GM18502 (cell line): ENCODE data around the gene PCDHGA12.
A peak's percentile ranks its signal among the peaks of the same experiment; 100 is the strongest.

ENCODE experiments used
- ATAC-seq: cut with Tn5 transposase; IDR thresholded peaks from one replicate; pipeline ENCODE4 v1.9.1; 2021; ENCODE audit warnings: mild to moderate bottlenecking; ENCODE audit not compliant: unreplicated experiment, poor library complexity

PCDHGA12 gene

DNA sequence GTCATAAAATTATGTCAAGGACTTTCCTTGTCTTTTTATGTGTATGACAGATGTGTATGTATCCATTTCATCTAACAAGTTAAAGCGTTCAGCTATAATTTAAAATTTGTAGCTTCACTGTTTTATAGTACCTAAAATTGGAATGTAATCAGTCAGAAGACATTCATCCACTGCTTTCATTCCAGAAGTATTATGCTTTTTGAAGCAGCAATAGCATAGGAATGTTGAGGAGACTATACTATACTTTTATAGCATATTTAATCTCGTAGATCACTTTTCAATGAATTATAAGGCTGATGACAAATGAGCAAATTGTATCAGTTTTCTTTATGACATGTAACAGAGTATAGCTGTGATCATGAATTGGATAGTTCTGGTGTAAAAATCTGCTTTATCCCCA is 6.9 kb downstream of the PCDHGA12 start:
- no peak for ATAC-seq

DNA sequence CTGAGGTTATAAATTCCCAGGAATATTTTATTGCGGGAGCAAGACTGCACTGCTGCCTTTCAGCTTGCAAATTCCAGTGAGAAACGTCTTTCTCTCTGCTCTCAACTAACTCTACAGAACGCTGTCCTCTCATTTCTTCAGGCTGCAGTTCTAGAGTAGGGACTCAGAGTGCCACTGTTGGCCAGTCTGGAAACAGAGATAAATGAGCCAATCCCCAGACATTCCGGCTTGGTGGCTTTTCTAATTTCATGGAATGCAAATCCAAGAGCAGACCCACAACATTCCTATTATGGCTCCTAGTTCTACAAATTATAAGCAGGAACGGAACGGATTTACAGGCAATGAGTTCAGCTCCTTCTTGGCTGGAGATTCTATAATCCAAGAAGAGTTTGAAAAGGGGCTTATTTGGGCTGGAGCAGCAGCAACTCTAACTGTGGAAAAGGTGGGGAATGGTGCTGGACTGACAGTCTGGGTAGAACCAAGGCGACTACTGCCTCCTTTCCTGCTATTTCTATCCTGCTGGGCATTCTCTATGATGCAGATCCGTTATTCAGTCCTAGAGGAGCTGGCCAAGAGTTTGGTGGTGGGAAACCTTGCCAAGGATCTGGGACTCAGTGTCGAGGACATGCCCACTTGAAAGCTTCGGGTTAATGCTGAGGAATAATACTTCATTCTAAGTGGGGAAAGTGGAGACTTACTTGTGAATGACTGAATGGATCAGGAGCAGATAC is 9.3 kb downstream of the PCDHGA12 start:
- no peak for ATAC-seq

DNA sequence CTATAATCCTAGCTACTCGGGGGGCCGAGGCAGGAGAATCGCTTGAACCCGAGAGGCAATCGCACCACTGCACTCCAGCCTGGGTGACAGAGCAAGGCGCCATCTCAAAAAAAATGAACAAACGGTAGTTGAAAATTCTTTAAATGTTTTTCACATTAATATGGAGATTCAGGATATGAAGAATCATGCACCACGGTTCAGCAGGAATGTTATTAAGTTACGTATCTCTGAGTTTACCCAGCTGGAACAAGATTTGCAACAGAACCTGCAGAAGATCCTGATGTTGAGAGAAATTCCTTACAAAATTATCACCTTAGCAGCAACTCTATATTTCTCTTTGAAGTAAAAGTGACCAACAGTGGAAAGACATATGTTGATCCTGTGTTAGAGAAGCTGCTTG is 10.0 kb downstream of the PCDHGA12 start:
- ATAC-seq, result no peak

DNA sequence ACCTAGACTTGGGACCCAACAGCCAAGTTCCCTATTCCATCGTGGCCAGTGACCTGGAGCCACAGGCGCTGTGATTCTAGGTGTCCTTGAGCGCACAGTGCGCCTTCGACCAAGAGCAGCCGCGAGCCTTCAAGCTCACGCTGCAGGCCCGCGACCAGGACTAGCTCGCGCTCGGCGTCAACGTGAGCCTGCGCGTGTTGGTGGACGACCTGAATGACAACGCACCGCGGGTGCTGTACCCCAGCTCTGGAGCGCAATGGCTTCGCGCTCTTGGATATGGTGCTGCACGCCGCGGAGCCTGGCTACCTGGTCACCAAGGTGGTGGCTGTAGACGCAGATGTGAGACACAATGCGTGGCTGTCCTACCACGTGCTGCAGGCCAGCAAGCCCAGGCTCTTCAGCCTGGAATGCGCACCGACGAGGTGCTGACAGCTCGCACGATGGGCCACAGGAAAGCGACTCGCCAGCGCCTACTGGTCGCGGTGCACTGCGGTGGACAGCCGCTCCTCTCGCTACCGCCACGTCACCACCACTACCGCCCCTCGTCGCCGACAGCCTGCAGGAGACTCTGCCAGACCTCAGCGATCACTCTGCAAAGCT is 11.4 kb downstream of the PCDHGA12 start:
- no peak for ATAC-seq

DNA sequence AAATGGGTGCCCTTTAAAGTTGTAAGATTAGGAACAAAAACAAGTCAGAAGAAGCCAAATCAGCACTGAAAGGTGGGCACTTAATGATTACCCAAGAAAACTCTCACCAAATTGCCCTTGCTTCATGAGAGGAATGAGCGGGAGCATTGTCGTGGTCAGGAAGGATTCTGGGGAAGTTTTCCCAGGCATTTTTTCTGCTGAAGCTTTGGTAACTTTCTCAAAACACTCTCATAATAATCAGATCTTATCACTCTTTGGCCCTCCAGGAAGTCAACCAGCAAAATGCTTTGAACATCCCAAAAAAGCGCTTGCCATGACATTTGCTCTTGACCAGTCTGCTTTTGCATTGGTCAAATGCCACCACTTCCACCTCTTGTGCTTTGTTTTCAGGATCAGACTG is 35.0 kb downstream of the PCDHGA12 start:
- ATAC-seq, result no peak

DNA sequence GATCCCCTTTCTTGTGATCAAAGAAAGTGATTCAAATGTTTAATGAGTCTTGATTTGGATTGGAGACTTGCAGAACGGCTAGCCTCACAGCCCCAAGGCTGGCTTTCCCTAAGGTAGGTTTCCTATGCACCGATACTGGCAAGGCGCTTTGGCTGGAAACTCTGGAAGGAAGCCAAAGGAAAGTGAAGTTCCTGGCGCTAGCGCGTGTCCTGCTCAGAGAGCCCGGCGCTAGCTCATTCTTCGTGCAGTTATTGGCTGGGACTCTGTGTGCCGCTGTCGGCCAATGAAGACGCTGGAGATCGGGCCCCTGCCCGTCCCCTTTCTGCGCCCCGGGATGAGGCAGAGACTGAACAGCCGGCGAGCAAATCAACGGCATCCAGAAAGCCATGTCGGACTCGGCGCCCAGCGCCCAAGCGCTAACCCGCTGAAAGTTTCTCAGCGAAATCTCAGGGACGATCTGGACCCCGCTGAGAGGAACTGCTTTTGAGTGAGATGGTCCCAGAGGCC is 45.4 kb downstream of the PCDHGA12 start, which contains the start of gene PCDHGC3:
Gene PCDHGC3 (plus strand): TSS at position 342 of the 507 bp plus-strand sequence. CDS start 151 bp downstream, at position 493.
- ATAC-seq, result peak; percentile 98

DNA sequence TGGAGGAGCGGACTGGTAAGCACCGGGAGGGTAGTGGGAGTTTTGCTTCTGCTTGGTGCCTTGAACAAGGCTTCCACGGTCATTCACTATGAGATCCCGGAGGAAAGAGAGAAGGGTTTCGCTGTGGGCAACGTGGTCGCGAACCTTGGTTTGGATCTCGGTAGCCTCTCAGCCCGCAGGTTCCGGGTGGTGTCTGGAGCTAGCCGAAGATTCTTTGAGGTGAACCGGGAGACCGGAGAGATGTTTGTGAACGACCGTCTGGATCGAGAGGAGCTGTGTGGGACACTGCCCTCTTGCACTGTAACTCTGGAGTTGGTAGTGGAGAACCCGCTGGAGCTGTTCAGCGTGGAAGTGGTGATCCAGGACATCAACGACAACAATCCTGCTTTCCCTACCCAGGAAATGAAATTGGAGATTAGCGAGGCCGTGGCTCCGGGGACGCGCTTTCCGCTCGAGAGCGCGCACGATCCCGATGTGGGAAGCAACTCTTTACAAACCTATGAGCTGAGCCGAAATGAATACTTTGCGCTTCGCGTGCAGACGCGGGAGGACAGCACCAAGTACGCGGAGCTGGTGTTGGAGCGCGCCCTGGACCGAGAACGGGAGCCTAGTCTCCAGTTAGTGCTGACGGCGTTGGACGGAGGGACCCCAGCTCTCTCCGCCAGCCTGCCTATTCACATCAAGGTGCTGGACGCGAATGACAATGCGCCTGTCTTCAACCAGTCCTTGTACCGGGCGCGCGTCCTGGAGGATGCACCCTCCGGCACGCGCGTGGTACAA is 46.0 kb downstream of the PCDHGA12 start:
- peak; percentile 31 for ATAC-seq

DNA sequence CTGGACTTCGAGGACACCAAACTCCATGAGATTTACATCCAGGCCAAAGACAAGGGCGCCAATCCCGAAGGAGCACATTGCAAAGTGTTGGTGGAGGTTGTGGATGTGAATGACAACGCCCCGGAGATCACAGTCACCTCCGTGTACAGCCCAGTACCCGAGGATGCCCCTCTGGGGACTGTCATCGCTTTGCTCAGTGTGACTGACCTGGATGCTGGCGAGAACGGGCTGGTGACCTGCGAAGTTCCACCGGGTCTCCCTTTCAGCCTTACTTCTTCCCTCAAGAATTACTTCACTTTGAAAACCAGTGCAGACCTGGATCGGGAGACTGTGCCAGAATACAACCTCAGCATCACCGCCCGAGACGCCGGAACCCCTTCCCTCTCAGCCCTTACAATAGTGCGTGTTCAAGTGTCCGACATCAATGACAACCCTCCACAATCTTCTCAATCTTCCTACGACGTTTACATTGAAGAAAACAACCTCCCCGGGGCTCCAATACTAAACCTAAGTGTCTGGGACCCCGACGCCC is 46.8 kb downstream of the PCDHGA12 start:
- no peak for ATAC-seq

DNA sequence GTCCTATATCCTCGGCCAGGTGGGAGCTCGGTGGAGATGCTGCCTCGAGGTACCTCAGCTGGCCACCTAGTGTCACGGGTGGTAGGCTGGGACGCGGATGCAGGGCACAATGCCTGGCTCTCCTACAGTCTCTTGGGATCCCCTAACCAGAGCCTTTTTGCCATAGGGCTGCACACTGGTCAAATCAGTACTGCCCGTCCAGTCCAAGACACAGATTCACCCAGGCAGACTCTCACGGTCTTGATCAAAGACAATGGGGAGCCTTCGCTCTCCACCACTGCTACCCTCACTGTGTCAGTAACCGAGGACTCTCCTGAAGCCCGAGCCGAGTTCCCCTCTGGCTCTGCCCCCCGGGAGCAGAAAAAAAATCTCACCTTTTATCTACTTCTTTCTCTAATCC is 47.5 kb downstream of the PCDHGA12 start:
- no peak for ATAC-seq

DNA sequence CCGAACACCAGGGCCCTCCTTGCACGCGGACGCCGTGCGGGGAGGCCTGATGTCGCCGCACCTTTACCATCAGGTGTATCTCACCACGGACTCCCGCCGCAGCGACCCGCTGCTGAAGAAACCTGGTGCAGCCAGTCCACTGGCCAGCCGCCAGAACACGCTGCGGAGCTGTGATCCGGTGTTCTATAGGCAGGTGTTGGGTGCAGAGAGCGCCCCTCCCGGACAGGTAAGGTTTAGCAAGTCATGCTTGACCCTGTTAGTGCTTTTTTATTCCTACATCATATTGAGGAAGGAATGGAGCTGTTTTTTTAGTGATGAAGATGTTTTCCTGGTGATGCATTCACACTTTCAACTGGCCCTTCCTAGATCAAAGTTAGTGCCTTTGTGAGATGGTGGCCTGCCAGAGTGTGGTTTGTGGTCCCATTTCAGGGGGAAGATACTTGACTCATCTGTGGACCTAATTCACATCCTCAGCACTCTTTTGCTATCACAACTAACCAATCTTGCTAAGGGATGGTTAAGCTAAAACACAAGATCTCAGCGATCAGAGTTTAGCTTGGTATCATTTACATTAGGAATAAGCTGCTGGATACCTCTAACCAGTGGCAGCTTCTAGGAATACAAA is 48.1 kb downstream of the PCDHGA12 start:
- no peak for ATAC-seq

DNA sequence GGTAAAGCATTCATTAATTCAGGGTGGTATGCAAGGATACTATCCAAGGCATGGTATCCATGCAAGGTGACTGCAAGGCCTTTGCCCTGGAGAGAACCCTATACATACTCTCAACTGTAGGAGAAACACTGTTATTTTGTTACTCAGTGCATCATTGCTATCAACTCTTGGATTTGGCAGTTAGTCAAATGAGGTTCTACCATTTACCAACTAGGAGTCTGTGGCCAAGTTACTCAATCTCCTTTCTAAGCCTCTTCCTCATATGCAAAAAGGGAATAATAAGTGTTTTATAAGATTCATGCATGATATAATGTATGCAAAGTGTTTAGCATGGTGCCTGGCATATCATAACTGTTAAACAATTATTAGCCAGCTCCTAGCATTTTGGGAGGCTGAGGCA is 49.5 kb downstream of the PCDHGA12 start:
- no peak for ATAC-seq
